ENCODE measurements around the gene USP40.

USP40 gene

GRCh38 chr2:233551491-233551890 lies 15.1 kb downstream of the USP40 start:
- H3K4me3 ChIP-seq (ENCODE audit: low read depth in 1 of 2, low read length in 1 of 2) = no peak overlapping the region
- peaks cover 0 to 8% of the 10 kb centered on the region in 2 experiments for H3K4me1 ChIP-seq (ENCODE audit: control insufficient read depth in 1 of 2, insufficient read depth in 1 of 2, low read depth in 1 of 2, low read length in 1 of 2)
- H3K9me3 ChIP-seq = no peaks in the 10 kb centered on the region
- TF ChIP-seq CTCF (IDR thresholded peaks at IDR 0.05) = no peak
- H3K27me3 ChIP-seq = no peaks in the 10 kb centered on the region
- H3K36me3 ChIP-seq = no peaks in the 10 kb centered on the region
- no peak overlapping the region for H3K27ac ChIP-seq

- Histone ChIP-seq H3K36me3 (no peaks in the 10 kb centered on the region), H3K27ac (no peak overlapping the region), H3K27me3 (no peaks in the 10 kb centered on the region), H3K4me1 (ENCODE audit: control insufficient read depth in 1 of 2, insufficient read depth in 1 of 2, low read depth in 1 of 2, low read length in 1 of 2) (no peaks in the 10 kb centered on the region), H3K9me3 (no peaks in the 10 kb centered on the region), H3K4me3 (ENCODE audit: low read depth in 1 of 2, low read length in 1 of 2) (no peak overlapping the region)
- TF ChIP-seq CTCF (IDR thresholded peaks at IDR 0.05) = no peak
These were observed 19.8 kb downstream of the USP40 start for GRCh38 chr2:233546774-233547173.

GRCh38 chr2:233546101-233546500 lies 20.5 kb downstream of the USP40 start:
- Histone ChIP-seq H3K27me3 (no peaks in the 10 kb centered on the region), H3K4me3 (ENCODE audit: low read depth in 1 of 2, low read length in 1 of 2) (no peak overlapping the region), H3K36me3 (no peaks in the 10 kb centered on the region), H3K4me1 (ENCODE audit: control insufficient read depth in 1 of 2, insufficient read depth in 1 of 2, low read depth in 1 of 2, low read length in 1 of 2) (no peaks in the 10 kb centered on the region), H3K27ac (no peak overlapping the region), H3K9me3 (no peaks in the 10 kb centered on the region)
- TF ChIP-seq CTCF (IDR thresholded peaks at IDR 0.05) = no peak

GRCh38 chr2:233544200-233544610 lies 22.4 kb downstream of the USP40 start:
- Histone ChIP-seq H3K27me3 (no peaks in the 10 kb centered on the region), H3K4me1 (ENCODE audit: control insufficient read depth in 1 of 2, insufficient read depth in 1 of 2, low read depth in 1 of 2, low read length in 1 of 2) (no peaks in the 10 kb centered on the region), H3K4me3 (ENCODE audit: low read depth in 1 of 2, low read length in 1 of 2) (no peak overlapping the region), H3K9me3 (no peaks in the 10 kb centered on the region), H3K27ac (no peak overlapping the region), H3K36me3 (no peaks in the 10 kb centered on the region)
- TF ChIP-seq CTCF (IDR thresholded peaks at IDR 0.05) = no peak

GRCh38 chr2:233542507-233542906 lies 24.1 kb downstream of the USP40 start:
- Histone ChIP-seq H3K27me3 (no peaks in the 10 kb centered on the region), H3K36me3 (no peaks in the 10 kb centered on the region), H3K9me3 (no peaks in the 10 kb centered on the region), H3K27ac (no peak overlapping the region), H3K4me1 (ENCODE audit: control insufficient read depth in 1 of 2, insufficient read depth in 1 of 2, low read depth in 1 of 2, low read length in 1 of 2) (no peaks in the 10 kb centered on the region), H3K4me3 (ENCODE audit: low read depth in 1 of 2, low read length in 1 of 2) (no peak overlapping the region)
- TF ChIP-seq CTCF (IDR thresholded peaks at IDR 0.05) = no peak

- no peaks in the 10 kb centered on the region for H3K9me3 ChIP-seq
- no peak for TF ChIP-seq CTCF (IDR thresholded peaks at IDR 0.05)
These were observed 27.8 kb downstream of the USP40 start for GRCh38 chr2:233538741-233539140.

More at GRCh38 chr2:233538741-233539140, 27.8 kb downstream of the USP40 start:
- no peaks in the 10 kb centered on the region for H3K4me1 ChIP-seq (ENCODE audit: control insufficient read depth in 1 of 2, insufficient read depth in 1 of 2, low read depth in 1 of 2, low read length in 1 of 2)
- no peak overlapping the region for H3K4me3 ChIP-seq (ENCODE audit: low read depth in 1 of 2, low read length in 1 of 2)
- no peak overlapping the region for H3K27ac ChIP-seq
- H3K27me3 ChIP-seq = no peaks in the 10 kb centered on the region
- H3K36me3 ChIP-seq = no peaks in the 10 kb centered on the region

Measured in neutrophil (primary cell).